ENCODE results near the gene EFCAB12.
A peak's percentile ranks its signal among the peaks of the same experiment; 100 is the strongest.

EFCAB12 gene

GRCh38 chr3:129442947-129443346 lies 14.5 kb upstream of the EFCAB12 start:
- DNase-seq: no peak

GRCh38 chr3:129442486-129442885 lies 14.1 kb upstream of the EFCAB12 start:
- no peak for DNase-seq

- no peak for DNase-seq
Measured at GRCh38 chr3:129441782-129442181, 13.3 kb upstream of the EFCAB12 start.

GRCh38 chr3:129441215-129441614 lies 12.8 kb upstream of the EFCAB12 start:
- no peak for DNase-seq

- DNase-seq: no peak
Measured at GRCh38 chr3:129440618-129441190, 12.3 kb upstream of the EFCAB12 start.

- peak; percentile 100 for DNase-seq
Measured at GRCh38 chr3:129439817-129440617, 11.6 kb upstream of the EFCAB12 start, which contains the start of the genes IFT122 and MBD4. TSS of gene IFT122 (plus strand) at chr3:129440224. CDS start at chr3:129440331, 107 bp downstream. TSS of gene MBD4 (minus strand) at chr3:129439948. CDS start at chr3:129439833, 115 bp downstream.

GRCh38 chr3:129439226-129439816 lies 10.9 kb upstream of the EFCAB12 start:
- DNase-seq: peak; percentile 42

GRCh38 chr3:129435367-129435766 lies 6.9 kb upstream of the EFCAB12 start:
- no peak for DNase-seq

GRCh38 chr3:129434140-129434539 lies 5.7 kb upstream of the EFCAB12 start:
- no peak for DNase-seq

- no peak for DNase-seq
Measured at GRCh38 chr3:129433565-129433964, 5.1 kb upstream of the EFCAB12 start.

GRCh38 chr3:129432671-129433070 lies 4.2 kb upstream of the EFCAB12 start:
- no peak for DNase-seq

GRCh38 chr3:129432036-129432435 lies 3.6 kb upstream of the EFCAB12 start:
- no peak for DNase-seq

- DNase-seq: no peak
Measured at GRCh38 chr3:129429602-129430001, 1.2 kb upstream of the EFCAB12 start.

- DNase-seq: no peak
Measured at GRCh38 chr3:129429080-129429451, 630 bp upstream of the EFCAB12 start.

GRCh38 chr3:129428007-129428375 lies 445 bp downstream of the EFCAB12 start:
- no peak for DNase-seq

- no peak for DNase-seq
Measured at GRCh38 chr3:129425619-129426018, 2.8 kb downstream of the EFCAB12 start.

GRCh38 chr3:129425213-129425612 lies 3.2 kb downstream of the EFCAB12 start:
- no peak for DNase-seq

- peak; percentile 44 for DNase-seq
Measured at GRCh38 chr3:129424185-129424841, 4.1 kb downstream of the EFCAB12 start.

GRCh38 chr3:129422897-129423296 lies 5.5 kb downstream of the EFCAB12 start:
- DNase-seq: no peak

- DNase-seq: no peak
Measured at GRCh38 chr3:129421988-129422745, 6.3 kb downstream of the EFCAB12 start.

- DNase-seq: no peak
Measured at GRCh38 chr3:129421236-129421883, 7.1 kb downstream of the EFCAB12 start.

GRCh38 chr3:129419476-129419875 lies 9.0 kb downstream of the EFCAB12 start:
- no peak for DNase-seq

All from CD4-positive, alpha-beta T cell treated with Interleukin-15 for 1 hour (primary cell).